ENCODE measurements around the gene NTM.

Gene NTM

GRCh38 chr11:131656839-131657211, 286.4 kb downstream of the NTM start:
- no peaks in the 10 kb centered on the region for H3K9me3 ChIP-seq (ENCODE audit: control insufficient read depth in 1 of 2, low read length in 2 of 2)
- H3K9ac ChIP-seq (ENCODE audit: low read depth in 1 of 2, low read length in 2 of 2) = no peak overlapping the region
- no peaks in the 10 kb centered on the region for H3K36me3 ChIP-seq (ENCODE audit: control insufficient read depth in 1 of 2, insufficient read depth in 2 of 2, low read length in 2 of 2)
- H3K27me3 ChIP-seq (ENCODE audit: control insufficient read depth in 1 of 2, insufficient read depth in 2 of 2, low read length in 2 of 2) = no peaks in the 10 kb centered on the region
- H3K4me3 ChIP-seq (ENCODE audit: low read depth in 1 of 2, low read length in 2 of 2) = no peak overlapping the region
- no peaks in the 10 kb centered on the region for H3K4me1 ChIP-seq (ENCODE audit: control insufficient read depth in 1 of 2, insufficient read depth in 2 of 2, low read length in 2 of 2)
- no peak overlapping the region for H3K27ac ChIP-seq (ENCODE audit: low read depth, low read length)

GRCh38 chr11:131658414-131658813, 288.0 kb downstream of the NTM start:
- no peaks in the 10 kb centered on the region for H3K36me3 ChIP-seq (ENCODE audit: control insufficient read depth in 1 of 2, insufficient read depth in 2 of 2, low read length in 2 of 2)
- no peaks in the 10 kb centered on the region for H3K9me3 ChIP-seq (ENCODE audit: control insufficient read depth in 1 of 2, low read length in 2 of 2)
- H3K4me3 ChIP-seq (ENCODE audit: low read depth in 1 of 2, low read length in 2 of 2) = no peak overlapping the region
- H3K4me1 ChIP-seq (ENCODE audit: control insufficient read depth in 1 of 2, insufficient read depth in 2 of 2, low read length in 2 of 2) = no peaks in the 10 kb centered on the region
- H3K27me3 ChIP-seq (ENCODE audit: control insufficient read depth in 1 of 2, insufficient read depth in 2 of 2, low read length in 2 of 2) = no peaks in the 10 kb centered on the region
- H3K9ac ChIP-seq (ENCODE audit: low read depth in 1 of 2, low read length in 2 of 2) = no peak overlapping the region
- no peak overlapping the region for H3K27ac ChIP-seq (ENCODE audit: low read depth, low read length)

DNA sequence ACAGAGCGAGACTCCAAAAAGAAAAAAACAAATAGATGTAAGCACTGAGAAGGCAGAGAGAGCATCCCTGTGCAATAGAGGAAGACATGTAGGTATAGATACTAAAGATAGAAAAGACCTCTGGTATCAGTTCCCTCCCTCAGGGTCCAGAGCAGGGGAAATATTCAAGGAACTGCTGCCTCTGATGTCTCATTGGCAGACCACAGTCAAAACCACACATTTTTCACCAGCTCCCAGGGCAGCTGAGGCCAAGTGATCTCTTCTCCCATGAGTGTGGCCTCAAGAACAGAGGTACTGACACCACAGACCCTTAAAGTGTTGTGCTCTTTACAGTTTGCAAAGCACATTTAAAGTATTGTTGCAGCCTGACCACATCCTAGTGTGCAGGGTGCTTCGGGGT, 288.5 kb downstream of the NTM start:
- no peaks in the 10 kb centered on the region for H3K4me1 ChIP-seq (ENCODE audit: control insufficient read depth in 1 of 2, insufficient read depth in 2 of 2, low read length in 2 of 2)
- H3K36me3 ChIP-seq (ENCODE audit: control insufficient read depth in 1 of 2, insufficient read depth in 2 of 2, low read length in 2 of 2) = no peaks in the 10 kb centered on the region
- H3K4me3 ChIP-seq (ENCODE audit: low read depth in 1 of 2, low read length in 2 of 2) = no peak overlapping the region
- H3K27me3 ChIP-seq (ENCODE audit: control insufficient read depth in 1 of 2, insufficient read depth in 2 of 2, low read length in 2 of 2) = no peaks in the 10 kb centered on the region
- H3K27ac ChIP-seq (ENCODE audit: low read depth, low read length) = no peak overlapping the region
- no peaks in the 10 kb centered on the region for H3K9me3 ChIP-seq (ENCODE audit: control insufficient read depth in 1 of 2, low read length in 2 of 2)
- no peak overlapping the region for H3K9ac ChIP-seq (ENCODE audit: low read depth in 1 of 2, low read length in 2 of 2)

GRCh38 chr11:131659931-131660330, 289.5 kb downstream of the NTM start:
- no peaks in the 10 kb centered on the region for H3K27me3 ChIP-seq (ENCODE audit: control insufficient read depth in 1 of 2, insufficient read depth in 2 of 2, low read length in 2 of 2)
- no peak overlapping the region for H3K9ac ChIP-seq (ENCODE audit: low read depth in 1 of 2, low read length in 2 of 2)
- no peak overlapping the region for H3K4me3 ChIP-seq (ENCODE audit: low read depth in 1 of 2, low read length in 2 of 2)
- H3K27ac ChIP-seq (ENCODE audit: low read depth, low read length) = no peak overlapping the region
- H3K9me3 ChIP-seq (ENCODE audit: control insufficient read depth in 1 of 2, low read length in 2 of 2) = no peaks in the 10 kb centered on the region
- no peaks in the 10 kb centered on the region for H3K4me1 ChIP-seq (ENCODE audit: control insufficient read depth in 1 of 2, insufficient read depth in 2 of 2, low read length in 2 of 2)
- no peaks in the 10 kb centered on the region for H3K36me3 ChIP-seq (ENCODE audit: control insufficient read depth in 1 of 2, insufficient read depth in 2 of 2, low read length in 2 of 2)

- H3K27me3 ChIP-seq (ENCODE audit: control insufficient read depth in 1 of 2, insufficient read depth in 2 of 2, low read length in 2 of 2) = no peaks in the 10 kb centered on the region
- H3K36me3 ChIP-seq (ENCODE audit: control insufficient read depth in 1 of 2, insufficient read depth in 2 of 2, low read length in 2 of 2) = no peaks in the 10 kb centered on the region
Measured at GRCh38 chr11:131661132-131661531, 290.7 kb downstream of the NTM start.

DNA sequence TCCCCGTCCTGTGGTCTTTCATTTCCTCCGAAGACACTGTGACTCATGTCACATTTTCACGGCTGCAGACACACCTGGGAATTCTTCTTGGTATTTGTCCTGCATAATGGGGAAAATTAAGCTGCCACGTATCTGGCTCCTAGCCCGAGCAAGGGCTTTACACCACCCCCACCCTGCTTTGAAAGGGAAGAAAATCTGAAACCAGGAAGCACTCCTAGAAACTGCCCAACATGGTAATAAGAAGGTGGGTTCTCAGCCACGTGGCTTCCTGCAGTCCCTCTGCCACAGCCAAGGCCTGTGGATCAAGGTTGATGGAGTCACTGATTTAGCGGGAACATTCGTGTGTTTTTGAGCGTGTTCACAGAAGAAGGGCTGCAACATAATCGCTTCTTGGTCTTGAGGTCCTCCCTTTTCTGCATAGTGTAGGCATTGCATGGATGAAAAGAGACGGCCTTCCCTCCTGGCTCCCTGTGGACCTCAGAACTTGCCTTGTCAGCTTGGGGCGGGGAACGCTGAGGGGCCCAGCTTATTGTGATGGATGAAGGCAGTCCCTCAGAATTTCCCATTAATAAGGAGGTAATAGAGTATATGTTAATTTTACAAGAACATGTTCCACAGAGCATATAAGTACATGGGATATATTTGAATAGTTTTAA, 292.0 kb downstream of the NTM start:
- Histone ChIP-seq H3K27me3 (ENCODE audit: control insufficient read depth in 1 of 2, insufficient read depth in 2 of 2, low read length in 2 of 2) (no peaks in the 10 kb centered on the region), H3K27ac (ENCODE audit: low read depth, low read length) (no peak overlapping the region), H3K9ac (ENCODE audit: low read depth in 1 of 2, low read length in 2 of 2) (no peak overlapping the region), H3K4me3 (ENCODE audit: low read depth in 1 of 2, low read length in 2 of 2) (no peak overlapping the region), H3K9me3 (ENCODE audit: control insufficient read depth in 1 of 2, low read length in 2 of 2) (no peaks in the 10 kb centered on the region), H3K4me1 (ENCODE audit: control insufficient read depth in 1 of 2, insufficient read depth in 2 of 2, low read length in 2 of 2) (no peaks in the 10 kb centered on the region), H3K36me3 (ENCODE audit: control insufficient read depth in 1 of 2, insufficient read depth in 2 of 2, low read length in 2 of 2) (no peaks in the 10 kb centered on the region)

More at GRCh38 chr11:131661132-131661531, 290.7 kb downstream of the NTM start:
- H3K9ac ChIP-seq (ENCODE audit: low read depth in 1 of 2, low read length in 2 of 2) = no peak overlapping the region
- H3K4me1 ChIP-seq (ENCODE audit: control insufficient read depth in 1 of 2, insufficient read depth in 2 of 2, low read length in 2 of 2) = no peaks in the 10 kb centered on the region
- no peaks in the 10 kb centered on the region for H3K9me3 ChIP-seq (ENCODE audit: control insufficient read depth in 1 of 2, low read length in 2 of 2)
- H3K4me3 ChIP-seq (ENCODE audit: low read depth in 1 of 2, low read length in 2 of 2) = no peak overlapping the region
- no peak overlapping the region for H3K27ac ChIP-seq (ENCODE audit: low read depth, low read length)

GRCh38 chr11:131662993-131663392, 292.6 kb downstream of the NTM start:
- H3K9ac ChIP-seq (ENCODE audit: low read depth in 1 of 2, low read length in 2 of 2) = no peak overlapping the region
- H3K36me3 ChIP-seq (ENCODE audit: control insufficient read depth in 1 of 2, insufficient read depth in 2 of 2, low read length in 2 of 2) = no peaks in the 10 kb centered on the region
- H3K27me3 ChIP-seq (ENCODE audit: control insufficient read depth in 1 of 2, insufficient read depth in 2 of 2, low read length in 2 of 2) = no peaks in the 10 kb centered on the region
- H3K27ac ChIP-seq (ENCODE audit: low read depth, low read length) = no peak overlapping the region
- H3K4me3 ChIP-seq (ENCODE audit: low read depth in 1 of 2, low read length in 2 of 2) = no peak overlapping the region
- no peaks in the 10 kb centered on the region for H3K4me1 ChIP-seq (ENCODE audit: control insufficient read depth in 1 of 2, insufficient read depth in 2 of 2, low read length in 2 of 2)
- H3K9me3 ChIP-seq (ENCODE audit: control insufficient read depth in 1 of 2, low read length in 2 of 2) = no peaks in the 10 kb centered on the region

DNA sequence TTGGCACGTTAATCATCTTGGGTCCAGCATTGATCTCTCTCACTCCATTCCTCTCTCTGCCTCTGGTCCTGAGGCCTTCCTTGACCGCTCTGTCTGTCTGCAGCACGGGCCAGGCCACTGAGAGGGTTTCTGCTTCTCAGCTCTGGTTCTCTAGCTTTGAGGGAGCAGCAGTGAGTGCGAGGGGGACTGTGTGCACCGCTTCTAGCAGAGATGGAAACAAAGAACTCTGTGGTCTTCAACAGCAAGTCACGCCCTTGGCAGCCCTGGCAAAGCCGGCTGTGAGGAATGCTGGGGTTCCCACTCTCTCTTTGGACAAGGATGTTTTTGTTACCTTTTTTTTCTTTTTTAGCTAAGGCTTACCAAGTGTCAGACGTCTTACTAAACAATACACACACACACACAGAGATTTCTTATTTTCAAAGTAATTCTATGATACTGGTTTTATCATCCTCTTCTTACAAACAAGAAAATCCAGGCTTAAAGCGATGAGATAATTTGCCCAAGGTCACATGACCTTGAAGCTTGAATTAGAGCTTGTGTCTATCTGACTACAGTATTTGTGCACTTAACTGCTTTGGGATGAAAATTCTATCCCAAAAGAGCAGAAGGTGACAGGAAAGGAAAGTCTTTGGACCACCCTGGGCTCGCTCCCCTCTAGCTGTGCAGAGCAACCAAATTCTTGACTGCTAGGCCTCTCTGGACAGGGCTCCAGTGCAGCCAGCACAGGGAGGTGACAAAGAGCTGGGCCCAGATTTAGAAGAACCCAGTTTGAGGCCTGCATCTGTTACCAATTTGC, 293.2 kb downstream of the NTM start:
- Histone ChIP-seq H3K27ac (ENCODE audit: low read depth, low read length) (no peak overlapping the region), H3K4me3 (ENCODE audit: low read depth in 1 of 2, low read length in 2 of 2) (no peak overlapping the region), H3K9ac (ENCODE audit: low read depth in 1 of 2, low read length in 2 of 2) (no peak overlapping the region), H3K36me3 (ENCODE audit: control insufficient read depth in 1 of 2, insufficient read depth in 2 of 2, low read length in 2 of 2) (no peaks in the 10 kb centered on the region), H3K9me3 (ENCODE audit: control insufficient read depth in 1 of 2, low read length in 2 of 2) (no peaks in the 10 kb centered on the region), H3K27me3 (ENCODE audit: control insufficient read depth in 1 of 2, insufficient read depth in 2 of 2, low read length in 2 of 2) (no peaks in the 10 kb centered on the region), H3K4me1 (ENCODE audit: control insufficient read depth in 1 of 2, insufficient read depth in 2 of 2, low read length in 2 of 2) (no peaks in the 10 kb centered on the region)

DNA sequence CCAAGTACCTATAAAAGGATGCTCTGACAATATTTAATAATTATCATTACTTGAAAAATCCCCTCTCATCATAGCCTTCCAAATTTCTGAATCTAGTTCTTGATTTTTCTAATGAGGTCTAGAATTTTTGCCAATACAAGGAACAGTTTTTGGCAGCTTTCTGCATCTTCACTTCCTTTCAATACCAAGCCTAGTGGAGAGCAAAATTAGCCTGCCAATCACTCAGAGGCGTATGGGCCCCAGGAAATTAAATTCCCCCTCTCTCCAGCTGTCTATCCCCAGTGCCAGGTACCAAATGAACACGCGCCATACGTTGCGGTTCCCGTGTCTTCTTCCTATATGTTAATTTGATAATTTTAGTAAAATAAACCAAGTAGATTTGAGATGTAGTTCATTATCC, 293.9 kb downstream of the NTM start:
- Histone ChIP-seq H3K27me3 (ENCODE audit: control insufficient read depth in 1 of 2, insufficient read depth in 2 of 2, low read length in 2 of 2) (no peaks in the 10 kb centered on the region), H3K36me3 (ENCODE audit: control insufficient read depth in 1 of 2, insufficient read depth in 2 of 2, low read length in 2 of 2) (no peaks in the 10 kb centered on the region), H3K9me3 (ENCODE audit: control insufficient read depth in 1 of 2, low read length in 2 of 2) (no peaks in the 10 kb centered on the region), H3K27ac (ENCODE audit: low read depth, low read length) (no peak overlapping the region), H3K4me3 (ENCODE audit: low read depth in 1 of 2, low read length in 2 of 2) (no peak overlapping the region), H3K4me1 (ENCODE audit: control insufficient read depth in 1 of 2, insufficient read depth in 2 of 2, low read length in 2 of 2) (no peaks in the 10 kb centered on the region), H3K9ac (ENCODE audit: low read depth in 1 of 2, low read length in 2 of 2) (no peak overlapping the region)

DNA sequence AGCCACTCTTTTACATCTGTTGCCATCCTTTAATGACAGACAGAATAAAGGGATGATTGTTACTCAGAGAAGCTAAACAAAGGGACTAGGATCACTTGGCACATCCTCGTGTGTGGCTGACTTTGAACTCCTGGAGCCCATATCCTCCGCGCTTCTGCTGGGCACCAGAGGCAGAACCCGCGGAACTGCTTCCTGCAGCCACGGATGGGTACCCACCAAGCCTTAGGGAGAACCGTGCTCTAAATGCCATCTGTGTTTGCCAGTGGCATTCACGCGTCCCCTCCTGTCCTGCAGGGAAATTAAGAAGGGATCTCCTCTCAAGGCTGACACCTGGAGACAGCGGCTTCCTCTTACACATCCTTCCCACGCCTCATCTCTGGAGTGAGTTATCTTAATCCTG, 294.4 kb downstream of the NTM start:
- H3K9ac ChIP-seq (ENCODE audit: low read depth in 1 of 2, low read length in 2 of 2) = no peak overlapping the region
- H3K4me3 ChIP-seq (ENCODE audit: low read depth in 1 of 2, low read length in 2 of 2) = no peak overlapping the region
- no peaks in the 10 kb centered on the region for H3K9me3 ChIP-seq (ENCODE audit: control insufficient read depth in 1 of 2, low read length in 2 of 2)
- H3K27ac ChIP-seq (ENCODE audit: low read depth, low read length) = no peak overlapping the region
- no peaks in the 10 kb centered on the region for H3K27me3 ChIP-seq (ENCODE audit: control insufficient read depth in 1 of 2, insufficient read depth in 2 of 2, low read length in 2 of 2)
- H3K4me1 ChIP-seq (ENCODE audit: control insufficient read depth in 1 of 2, insufficient read depth in 2 of 2, low read length in 2 of 2) = no peaks in the 10 kb centered on the region
- no peaks in the 10 kb centered on the region for H3K36me3 ChIP-seq (ENCODE audit: control insufficient read depth in 1 of 2, insufficient read depth in 2 of 2, low read length in 2 of 2)
